ENCODE measurements around the gene MATN1. TPM values are rescaled to one million over a fixed set of nuclear protein-coding genes. Genes with fewer than 3 reads are reported as not detected.

MATN1 gene
- total and polyA plus RNA-seq, 7 donors = 0.09 to 0.54 (median 0.36) TPM; not detected in 4

DNA sequence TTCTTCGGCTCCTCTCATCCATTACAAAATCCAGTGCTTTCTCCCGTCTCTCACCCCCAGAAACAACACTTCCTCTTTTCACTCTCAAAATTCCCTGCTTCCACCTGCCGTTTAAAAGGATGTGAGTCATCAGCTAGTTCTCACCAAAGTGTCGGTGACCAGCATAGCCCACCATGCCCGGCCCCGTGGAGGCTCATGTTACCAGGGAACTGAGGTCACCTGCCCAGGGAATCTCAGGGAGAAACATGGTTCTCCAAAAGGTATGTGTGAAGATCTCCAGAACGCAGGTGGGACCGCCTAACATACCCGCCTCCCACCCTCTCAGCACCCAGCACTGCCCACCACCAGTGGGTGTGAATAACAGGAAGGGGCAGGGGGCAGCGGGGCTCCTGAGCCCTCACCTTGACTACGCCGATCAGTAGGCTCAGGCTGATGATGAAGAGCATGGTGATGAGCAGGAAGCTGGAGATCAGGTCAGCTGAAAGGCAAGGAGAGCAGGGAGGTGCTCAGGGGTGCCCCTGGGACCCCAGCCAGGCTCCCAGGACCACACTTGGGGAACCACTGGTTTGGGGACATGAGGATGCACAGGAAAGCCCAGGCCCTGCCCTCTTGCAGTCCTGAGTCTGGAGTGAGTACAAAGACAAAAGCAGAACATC, 18.0 kb upstream of the MATN1 start:
- TF ChIP-seq POLR2AphosphoS5 (IDR thresholded peaks at IDR 0.05) (no peak), POLR2A (IDR thresholded peaks at IDR 0.05) (no peak), EP300 (IDR thresholded peaks at IDR 0.05) (no peak)
- TF ChIP-seq, protein P1, sequence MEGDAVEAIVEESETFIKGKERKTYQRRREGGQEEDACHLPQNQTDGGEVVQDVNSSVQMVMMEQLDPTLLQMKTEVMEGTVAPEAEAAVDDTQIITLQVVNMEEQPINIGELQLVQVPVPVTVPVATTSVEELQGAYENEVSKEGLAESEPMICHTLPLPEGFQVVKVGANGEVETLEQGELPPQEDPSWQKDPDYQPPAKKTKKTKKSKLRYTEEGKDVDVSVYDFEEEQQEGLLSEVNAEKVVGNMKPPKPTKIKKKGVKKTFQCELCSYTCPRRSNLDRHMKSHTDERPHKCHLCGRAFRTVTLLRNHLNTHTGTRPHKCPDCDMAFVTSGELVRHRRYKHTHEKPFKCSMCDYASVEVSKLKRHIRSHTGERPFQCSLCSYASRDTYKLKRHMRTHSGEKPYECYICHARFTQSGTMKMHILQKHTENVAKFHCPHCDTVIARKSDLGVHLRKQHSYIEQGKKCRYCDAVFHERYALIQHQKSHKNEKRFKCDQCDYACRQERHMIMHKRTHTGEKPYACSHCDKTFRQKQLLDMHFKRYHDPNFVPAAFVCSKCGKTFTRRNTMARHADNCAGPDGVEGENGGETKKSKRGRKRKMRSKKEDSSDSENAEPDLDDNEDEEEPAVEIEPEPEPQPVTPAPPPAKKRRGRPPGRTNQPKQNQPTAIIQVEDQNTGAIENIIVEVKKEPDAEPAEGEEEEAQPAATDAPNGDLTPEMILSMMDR (IDR thresholded peaks at IDR 0.05) = no peak
- WGBS, 2 donors = 61 to 72% methylated on average over 12 of the region's 12 CpGs
- no peaks in the 10 kb centered on the region for H3K27me3 ChIP-seq
- DNase-seq = no peak
- H3K9me3 ChIP-seq = no peaks in the 10 kb centered on the region
- H3K27ac ChIP-seq = no peak overlapping the region
- no peaks in the 10 kb centered on the region for H3K4me1 ChIP-seq
- intact Hi-C loops (cut with DNase I) = no loop called here
- no peaks in the 10 kb centered on the region for H3K36me3 ChIP-seq
- H3K4me3 ChIP-seq = no peak overlapping the region

DNA sequence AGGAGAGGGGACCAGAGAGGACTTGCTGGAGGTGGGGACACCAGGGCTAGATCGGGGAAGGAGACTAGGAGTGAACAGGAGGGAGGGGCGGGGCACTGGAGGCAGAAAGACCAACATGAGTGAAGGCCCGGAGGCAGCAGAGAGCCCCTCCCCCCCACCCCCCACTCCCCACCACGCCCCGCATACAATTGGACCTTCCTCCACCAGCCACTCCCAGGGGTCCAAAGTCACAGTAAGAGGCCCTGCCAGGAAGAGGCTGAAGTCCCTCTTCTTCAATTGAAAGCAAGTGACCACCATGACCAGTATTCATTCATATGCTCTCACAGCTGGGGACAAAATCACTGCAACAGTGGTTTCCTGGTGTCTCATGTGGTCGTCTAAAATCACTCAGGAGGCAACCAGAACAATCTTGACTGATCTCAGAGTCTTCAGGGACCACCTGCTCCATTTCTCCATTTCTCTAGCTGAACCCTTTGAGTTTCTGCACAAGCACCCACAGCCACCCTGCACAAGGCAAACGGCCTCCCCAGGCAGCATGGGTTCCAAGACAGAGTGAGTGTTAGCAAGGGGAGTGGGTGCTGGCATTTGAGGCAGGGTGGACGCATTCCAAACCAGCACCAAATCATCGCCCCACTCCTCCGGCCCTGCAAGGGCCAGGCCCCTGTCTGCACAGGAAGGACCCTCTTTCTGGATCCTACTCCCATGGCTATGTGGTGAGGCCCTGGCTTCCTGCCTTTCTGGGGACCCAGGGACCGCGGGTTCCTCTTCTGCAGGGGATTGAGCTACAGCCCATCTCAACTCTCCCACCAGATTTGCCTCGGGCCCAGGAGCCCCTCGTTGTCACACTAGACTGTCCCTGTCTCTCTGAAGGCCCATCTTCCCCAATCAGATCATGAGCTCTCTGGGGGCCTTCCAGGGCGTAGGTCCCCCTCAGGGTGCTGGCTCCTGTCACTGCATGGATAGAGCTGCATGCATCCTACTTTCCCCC, 17.2 kb upstream of the MATN1 start:
- DNase-seq = no peak
- intact Hi-C loops (cut with DNase I) = no loop called here
- TF ChIP-seq EP300 (IDR thresholded peaks at IDR 0.05) (no peak), POLR2AphosphoS5 (IDR thresholded peaks at IDR 0.05) (no peak), POLR2A (IDR thresholded peaks at IDR 0.05) (no peak)
- TF ChIP-seq, protein P1 (IDR thresholded peaks at IDR 0.05) = no peak

DNA sequence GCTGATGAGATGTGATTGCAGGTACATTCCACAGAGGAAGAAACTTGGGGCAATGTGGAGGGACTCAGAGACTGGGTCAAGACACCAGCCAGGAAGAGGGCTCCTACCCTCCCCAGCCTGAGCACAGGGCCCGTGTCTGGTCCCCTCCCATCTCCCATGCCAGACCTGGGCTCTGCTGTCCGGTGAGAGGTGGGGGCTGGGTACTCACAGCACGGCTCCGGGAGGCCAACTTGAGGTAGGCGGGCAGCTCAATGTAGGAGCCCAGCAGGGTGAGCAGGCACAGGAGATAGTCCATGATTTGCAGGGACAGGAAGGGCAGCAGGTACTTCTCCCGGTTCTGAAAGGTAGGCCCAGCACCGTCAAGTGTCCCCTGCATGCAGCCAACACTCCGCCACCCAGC, 16.2 kb upstream of the MATN1 start:
- no peaks in the 10 kb centered on the region for H3K9me3 ChIP-seq
- H3K27ac ChIP-seq = no peak overlapping the region
- intact Hi-C loops (cut with DNase I) = no loop called here
- no peak for DNase-seq
- H3K36me3 ChIP-seq = no peaks in the 10 kb centered on the region
- H3K4me1 ChIP-seq = no peaks in the 10 kb centered on the region
- H3K4me3 ChIP-seq = no peak overlapping the region
- TF ChIP-seq POLR2AphosphoS5 (IDR thresholded peaks at IDR 0.05) (no peak), EP300 (IDR thresholded peaks at IDR 0.05) (no peak), POLR2A (IDR thresholded peaks at IDR 0.05) (no peak)
- TF ChIP-seq, protein P1 (IDR thresholded peaks at IDR 0.05) = no peak
- 90 to 91% methylated on average over 8 of the region's 8 CpGs for WGBS, 2 donors
- no peaks in the 10 kb centered on the region for H3K27me3 ChIP-seq

More for the DNA sequence above, 17.2 kb upstream of the MATN1 start:
- Histone ChIP-seq H3K4me1 (no peaks in the 10 kb centered on the region), H3K27ac (no peak overlapping the region), H3K9me3 (no peaks in the 10 kb centered on the region), H3K27me3 (no peaks in the 10 kb centered on the region), H3K4me3 (no peak overlapping the region), H3K36me3 (no peaks in the 10 kb centered on the region)
- WGBS, 2 donors = 65 to 66% methylated on average over 15 of the region's 15 CpGs

DNA sequence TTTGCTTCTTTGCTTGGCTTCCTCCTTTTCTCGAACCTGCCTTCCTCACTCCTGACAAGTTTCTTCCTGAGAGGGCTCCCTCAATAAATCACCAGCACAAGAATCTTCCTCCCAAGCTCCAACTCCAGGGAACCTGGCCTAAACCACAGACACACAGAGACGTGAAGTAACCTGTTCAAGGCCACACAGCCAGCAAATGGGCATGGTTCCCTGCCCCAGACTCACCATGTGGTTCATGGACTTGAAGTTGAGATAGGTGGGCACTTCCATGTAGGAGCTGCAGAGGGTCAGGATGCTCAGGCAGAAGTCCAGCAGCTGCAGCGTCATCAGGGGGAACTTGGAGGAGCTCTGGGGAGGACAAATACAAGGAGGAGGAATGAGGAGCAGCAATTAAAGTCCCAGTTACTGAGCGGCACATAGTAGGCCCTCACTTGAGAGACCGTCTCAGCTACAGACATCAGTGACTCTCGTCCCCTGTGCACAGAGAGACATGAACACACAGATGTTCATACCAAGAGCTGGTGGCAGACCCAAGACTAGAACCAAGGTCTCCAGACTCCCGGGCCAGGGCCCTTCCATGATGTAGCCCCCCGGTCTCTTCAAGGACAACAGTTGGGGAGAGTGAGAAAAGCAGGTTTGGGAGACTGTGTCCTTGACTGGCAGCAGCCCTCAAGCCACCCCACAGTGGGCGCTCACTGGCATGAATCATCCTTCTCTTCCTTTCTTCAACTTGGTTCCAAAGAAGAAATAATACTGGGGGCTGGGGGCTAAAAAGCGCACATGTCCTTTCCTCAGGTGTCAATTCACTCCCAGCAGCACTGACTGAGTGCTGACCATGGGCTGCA, 15.6 kb upstream of the MATN1 start:
- no peak overlapping the region for H3K4me3 ChIP-seq
- H3K27me3 ChIP-seq = no peaks in the 10 kb centered on the region
- no peaks in the 10 kb centered on the region for H3K9me3 ChIP-seq
- no peaks in the 10 kb centered on the region for H3K36me3 ChIP-seq
- intact Hi-C loops (cut with DNase I) = no loop called here
- no peak overlapping the region for H3K27ac ChIP-seq
- no peak for DNase-seq
- TF ChIP-seq POLR2AphosphoS5 (IDR thresholded peaks at IDR 0.05) (no peak), POLR2A (IDR thresholded peaks at IDR 0.05) (no peak), EP300 (IDR thresholded peaks at IDR 0.05) (no peak)
- TF ChIP-seq, protein P1 (IDR thresholded peaks at IDR 0.05) = no peak
- H3K4me1 ChIP-seq = no peaks in the 10 kb centered on the region
- 88 to 92% methylated on average over 10 of the region's 10 CpGs for WGBS, 2 donors
